HG02610 (cell line): ENCODE measurements around the gene OTP.

Experiments used
- ATAC-seq: cut with Tn5 transposase; IDR thresholded peaks from one replicate; pipeline ENCODE4 v1.9.1; 2021; ENCODE audit warnings: mild to moderate bottlenecking, moderate library complexity; ENCODE audit not compliant: unreplicated experiment

The OTP gene

GRCh38 chr5:77637998-77638762 lies at the start of gene OTP:
Gene OTP (minus strand): TSS chr5:77638713. CDS start chr5:77638549, 164 bp downstream.
- ATAC-seq, result no peak

- ATAC-seq, result no peak
These were observed 44.7 kb upstream of the OTP start for GRCh38 chr5:77683171-77683732.

DNA sequence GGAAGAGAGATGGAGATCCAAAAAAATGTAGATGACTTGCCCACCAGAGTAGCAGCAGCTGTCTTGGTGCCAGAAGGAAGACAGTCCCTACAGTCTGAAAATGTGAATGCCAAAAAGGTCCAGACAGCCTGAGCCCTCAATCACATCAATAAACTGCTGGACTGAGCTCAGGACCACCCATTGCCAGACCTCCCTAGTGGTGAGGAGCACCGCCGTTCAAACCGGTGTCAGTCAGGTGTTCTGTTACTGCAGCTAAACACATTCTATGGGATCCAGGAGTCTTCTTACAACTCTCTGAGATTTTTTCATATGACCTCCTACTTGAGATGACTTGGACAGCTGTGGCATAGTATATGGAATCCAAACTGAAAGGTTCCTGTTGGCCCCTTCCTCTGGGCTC lies 32.0 kb upstream of the OTP start:
- no peak for ATAC-seq

DNA sequence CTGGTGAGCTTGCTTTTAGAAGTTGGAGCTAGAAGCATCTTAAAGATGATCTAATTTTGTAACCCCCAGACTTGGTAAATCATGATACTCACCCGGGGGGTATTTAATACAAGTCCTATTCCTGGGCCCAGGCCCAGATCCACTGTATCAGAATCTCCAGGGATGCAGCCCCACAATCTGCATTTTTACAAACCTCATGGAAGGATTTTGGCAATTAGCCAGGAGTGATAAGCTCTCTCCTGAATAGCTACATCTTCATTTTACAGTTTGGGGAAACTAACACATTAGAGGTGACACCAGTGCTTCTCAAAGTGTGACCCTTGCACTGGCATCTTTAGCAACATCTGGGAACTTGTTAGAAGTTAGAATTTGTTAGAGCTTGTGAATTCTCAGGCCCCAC lies 31.2 kb upstream of the OTP start:
- no peak for ATAC-seq

DNA sequence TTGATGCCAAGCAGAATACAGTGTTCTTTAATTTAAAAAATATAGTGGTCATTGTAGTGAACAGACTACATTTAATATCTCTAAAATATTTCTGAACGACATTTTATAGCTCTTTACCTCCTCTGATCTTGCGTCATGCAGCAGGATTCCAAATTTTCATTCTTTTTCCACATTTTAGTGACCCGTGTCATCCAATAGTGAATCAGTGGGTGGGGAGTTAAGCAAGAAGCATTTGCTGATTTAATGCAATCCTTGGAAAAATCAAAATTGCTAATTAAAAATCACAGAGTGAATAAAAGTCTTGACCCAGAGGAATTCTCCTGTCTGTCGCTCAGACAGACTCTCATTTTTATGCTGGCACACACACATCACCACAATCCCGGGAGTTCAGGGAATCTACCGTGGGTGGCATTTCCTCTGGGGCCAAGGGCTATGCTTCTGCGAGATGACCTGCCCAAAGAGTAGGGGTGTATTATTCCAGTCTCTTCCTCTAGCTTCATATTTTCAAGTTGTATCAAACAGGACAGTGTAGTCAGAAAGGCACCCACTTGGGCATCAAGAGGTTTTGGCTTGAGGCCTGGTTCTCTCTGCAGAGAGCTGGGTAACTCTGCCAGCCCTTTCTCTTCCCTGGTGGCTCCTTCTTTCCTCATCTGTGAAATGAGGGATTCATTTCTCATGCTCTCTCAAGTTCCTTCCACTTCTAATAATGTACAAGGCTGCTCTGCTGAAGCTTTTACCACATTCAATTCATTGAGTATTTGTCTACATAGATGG lies 24.8 kb upstream of the OTP start:
- ATAC-seq, result no peak

DNA sequence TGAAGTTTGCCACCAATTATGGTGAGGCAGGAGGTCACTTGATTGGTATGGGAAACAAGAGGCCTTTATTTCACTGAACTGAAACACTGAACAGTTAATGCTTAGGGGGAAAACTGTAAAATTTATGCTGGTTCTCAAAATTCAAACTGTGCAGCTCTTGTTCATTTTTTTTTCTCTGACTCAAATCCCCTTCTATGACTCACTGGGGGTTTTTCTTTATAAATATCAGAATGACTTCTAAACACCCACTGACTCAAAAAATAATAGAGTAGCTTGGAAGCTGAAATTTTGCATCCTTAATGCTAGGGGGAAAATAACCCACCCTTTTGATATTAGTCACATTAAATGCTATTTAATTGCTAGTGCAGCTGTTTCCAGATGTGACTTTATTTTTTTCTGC lies 24.1 kb upstream of the OTP start:
- ATAC-seq, result peak; percentile 80

DNA sequence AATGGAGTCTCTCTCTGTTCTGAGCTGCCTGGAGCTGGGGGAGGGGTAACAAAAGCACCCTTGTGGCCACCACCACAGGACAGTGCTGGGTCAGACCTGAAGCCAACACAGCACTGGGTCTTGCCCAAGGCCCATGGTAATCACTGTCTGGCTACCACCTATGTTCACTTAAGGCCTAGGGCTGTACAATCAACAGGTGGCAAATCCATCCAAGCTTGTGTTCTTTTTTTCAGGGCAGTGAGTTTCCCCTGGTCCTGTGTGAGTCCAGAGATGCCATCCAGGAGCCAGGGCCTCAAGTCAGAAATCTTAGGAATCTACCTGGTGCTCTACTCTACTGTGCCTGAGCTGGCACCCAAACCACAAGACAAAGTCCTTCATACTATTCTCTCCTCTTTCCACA lies 20.1 kb upstream of the OTP start:
- ATAC-seq, result no peak

DNA sequence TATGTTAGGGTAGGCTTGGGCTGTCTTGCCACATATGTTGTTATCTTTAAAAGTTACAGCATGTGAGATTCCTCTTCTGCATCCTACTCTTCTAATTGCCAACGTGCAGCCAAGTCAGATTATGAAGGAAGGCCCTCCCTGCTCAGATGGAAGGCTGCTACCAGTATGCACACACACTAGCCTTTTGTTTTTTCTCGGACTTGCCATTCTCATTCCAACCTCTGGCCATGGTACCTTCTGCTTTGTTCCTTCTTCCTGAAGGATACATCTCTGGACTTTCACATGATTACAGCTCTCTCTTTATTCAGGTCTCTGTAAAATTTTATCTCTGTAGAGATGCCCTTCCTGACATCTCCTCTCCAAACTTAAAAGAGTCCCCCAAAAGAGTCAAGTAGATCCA lies 12.8 kb upstream of the OTP start:
- no peak for ATAC-seq

- ATAC-seq, result no peak
These were observed 12.2 kb upstream of the OTP start for GRCh38 chr5:77650686-77651085.

GRCh38 chr5:77649776-77650175 lies 11.3 kb upstream of the OTP start:
- ATAC-seq, result no peak

DNA sequence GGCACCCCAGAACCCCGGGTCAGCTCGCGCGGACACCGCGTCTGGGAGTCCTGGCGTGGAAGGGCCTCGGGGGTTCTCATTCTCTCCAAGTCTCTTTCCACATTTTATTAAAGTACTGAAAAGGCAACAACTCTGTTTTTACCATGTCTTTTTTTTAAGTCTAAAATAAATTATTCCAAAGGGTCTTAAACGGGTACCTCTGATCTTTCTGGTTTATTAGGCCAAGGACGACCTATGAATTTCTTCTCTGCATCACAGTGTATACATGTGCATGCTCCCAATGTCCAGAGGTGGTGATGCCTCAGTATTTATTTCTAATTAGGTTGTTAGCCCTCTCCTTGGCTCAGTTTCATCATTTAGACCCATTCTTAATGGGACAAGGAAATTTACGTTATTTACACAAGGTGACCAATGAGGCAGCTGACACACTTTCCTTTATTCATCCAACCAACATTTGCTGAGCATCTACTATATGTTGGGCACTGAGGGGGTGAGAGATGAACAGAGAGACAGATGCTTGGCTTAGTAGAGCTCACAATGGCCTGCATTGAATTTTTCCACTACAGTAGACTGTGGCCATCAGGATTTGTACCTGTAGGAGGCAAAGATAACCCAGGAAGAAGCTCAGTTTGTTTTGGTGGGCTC lies 7.6 kb upstream of the OTP start:
- no peak for ATAC-seq

- ATAC-seq, result peak; percentile 70
These were observed 6.9 kb upstream of the OTP start for GRCh38 chr5:77645158-77645994.

- no peak for ATAC-seq
These were observed 6.1 kb upstream of the OTP start for GRCh38 chr5:77644371-77645157.

- ATAC-seq, result no peak
These were observed 5.3 kb upstream of the OTP start for GRCh38 chr5:77643654-77644370.

DNA sequence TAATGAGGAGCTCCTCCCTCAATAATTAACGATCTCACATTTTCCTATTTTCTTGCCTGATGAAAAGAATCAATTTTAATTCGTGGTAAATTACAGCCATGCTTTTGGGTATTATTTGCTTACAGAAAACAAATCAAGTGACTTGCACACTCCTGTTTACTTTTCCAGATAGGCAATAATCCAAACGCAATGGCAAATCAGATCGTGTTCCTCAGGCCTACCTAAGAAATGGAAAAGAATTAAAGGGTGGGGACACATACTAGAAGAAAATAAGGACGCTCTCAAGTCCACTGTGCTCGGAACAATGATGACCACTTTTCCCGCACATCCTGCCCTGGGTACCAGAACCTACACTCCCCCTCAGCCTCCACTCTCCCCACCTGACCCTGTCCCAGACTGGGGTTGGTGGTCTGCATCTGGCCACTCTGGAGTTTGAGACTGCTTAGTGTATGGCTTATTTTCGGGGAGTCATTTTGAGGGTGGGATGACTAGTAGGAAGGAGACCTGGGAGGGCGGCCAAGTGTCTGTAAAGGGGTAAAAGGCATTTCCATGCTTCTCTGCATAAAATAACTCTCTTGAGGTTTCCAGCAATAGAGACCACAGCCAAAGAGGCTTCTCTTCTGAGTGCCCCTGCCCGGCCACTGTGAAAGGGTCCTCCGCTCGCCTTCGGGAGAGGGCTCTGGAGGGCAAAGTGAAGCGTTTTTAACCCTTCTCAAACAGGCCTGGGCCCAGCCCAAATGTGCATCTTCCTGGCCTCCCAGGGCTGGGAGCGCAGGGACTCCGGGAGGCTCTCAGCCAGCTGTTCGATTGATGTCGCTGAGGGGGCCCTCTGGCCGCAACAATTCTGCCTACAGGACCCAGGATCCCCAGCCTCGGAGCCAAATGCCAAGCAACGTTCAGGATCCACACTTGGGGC lies 4.5 kb upstream of the OTP start:
- no peak for ATAC-seq

DNA sequence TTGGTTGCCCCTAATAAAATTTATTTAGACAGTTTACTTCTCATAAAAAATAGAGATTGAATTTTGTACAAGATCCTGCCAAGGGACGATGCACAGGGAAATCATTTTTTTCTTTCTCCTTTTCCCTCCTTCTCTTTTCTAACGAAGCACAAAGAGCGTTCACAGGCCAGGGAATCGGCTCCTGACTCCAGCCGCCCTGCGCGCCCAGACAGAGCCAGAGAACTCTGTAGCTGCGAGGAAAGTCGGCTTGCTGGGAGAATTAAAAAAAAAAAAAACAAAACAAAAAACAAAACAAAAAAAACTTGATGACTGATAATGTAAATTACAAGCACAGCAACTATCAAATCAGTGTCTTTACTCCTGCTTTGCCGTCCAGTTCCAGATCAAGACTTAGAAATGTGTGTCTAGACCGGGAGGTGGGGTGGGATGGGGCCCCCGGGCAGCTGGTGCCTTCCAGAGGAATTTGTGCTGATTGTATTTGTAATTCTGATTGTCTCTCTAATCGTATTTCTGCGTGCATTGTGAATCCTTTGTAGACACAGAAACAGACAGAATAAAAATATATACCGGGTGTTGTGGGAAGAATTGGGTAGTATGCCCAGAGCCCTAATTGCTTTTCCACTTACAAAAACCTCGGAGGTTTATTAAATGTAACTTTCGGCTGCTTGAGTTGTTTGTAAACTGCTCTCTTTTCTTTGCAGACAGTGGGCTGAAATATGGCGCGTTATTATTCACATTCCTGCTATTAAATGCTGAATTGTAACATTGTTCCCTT lies 3.6 kb upstream of the OTP start:
- ATAC-seq, result no peak

- ATAC-seq, result no peak
These were observed 3.0 kb upstream of the OTP start for GRCh38 chr5:77641397-77641943.
